ENCODE data around the gene PRPSAP1.

GRCh38 chr17:76267051-76267576, 86.6 kb downstream of the PRPSAP1 start:
- TF ChIP-seq CTCF (conservative IDR thresholded peaks at IDR 0.05), result no peak
- TF ChIP-seq EZH2 (IDR thresholded peaks at IDR 0.05; ENCODE audit: low read depth), result no peak
